K562 (cell line): ENCODE measurements around the gene COPS4.

Experiments used
- KDM1A ChIP-seq, 2 experiments: fragments of 450-650 bp; IDR thresholded peaks; 2 replicates each; pipeline ENCODE4 v1.6.1; 2016; ENCODE audit warnings: mild to moderate bottlenecking in 2 of 2
- ZNF586 ChIP-seq: fragments of 450-650 bp; formaldehyde crosslinking; conservative IDR thresholded peaks from 2 replicates; pipeline ENCODE4 v1.4.0; 2020; ENCODE audit warnings: mild to moderate bottlenecking, moderate library complexity
- TF ChIP-seq, protein P1 (sequence below): fragments of 450-650 bp; IDR thresholded peaks from 2 replicates; pipeline ENCODE4 v1.6.1; 2016; ENCODE audit warnings: antibody characterized with exemption
- TF ChIP-seq, protein P2 (sequence below): sonication (generic); formaldehyde crosslinking; IDR thresholded peaks from 2 replicates; pipeline ENCODE4 v1.8.1; 2022; ENCODE audit warnings: missing genetic modification reagents
- TF ChIP-seq, protein P3 (sequence below): fragments of 200-800 bp; sonication (Bioruptor generic); IDR thresholded peaks from 2 replicates; pipeline ENCODE4 v1.6.1; 2017; ENCODE audit warnings: missing genetic modification characterization, missing compliant biosample characterization

DNA sequence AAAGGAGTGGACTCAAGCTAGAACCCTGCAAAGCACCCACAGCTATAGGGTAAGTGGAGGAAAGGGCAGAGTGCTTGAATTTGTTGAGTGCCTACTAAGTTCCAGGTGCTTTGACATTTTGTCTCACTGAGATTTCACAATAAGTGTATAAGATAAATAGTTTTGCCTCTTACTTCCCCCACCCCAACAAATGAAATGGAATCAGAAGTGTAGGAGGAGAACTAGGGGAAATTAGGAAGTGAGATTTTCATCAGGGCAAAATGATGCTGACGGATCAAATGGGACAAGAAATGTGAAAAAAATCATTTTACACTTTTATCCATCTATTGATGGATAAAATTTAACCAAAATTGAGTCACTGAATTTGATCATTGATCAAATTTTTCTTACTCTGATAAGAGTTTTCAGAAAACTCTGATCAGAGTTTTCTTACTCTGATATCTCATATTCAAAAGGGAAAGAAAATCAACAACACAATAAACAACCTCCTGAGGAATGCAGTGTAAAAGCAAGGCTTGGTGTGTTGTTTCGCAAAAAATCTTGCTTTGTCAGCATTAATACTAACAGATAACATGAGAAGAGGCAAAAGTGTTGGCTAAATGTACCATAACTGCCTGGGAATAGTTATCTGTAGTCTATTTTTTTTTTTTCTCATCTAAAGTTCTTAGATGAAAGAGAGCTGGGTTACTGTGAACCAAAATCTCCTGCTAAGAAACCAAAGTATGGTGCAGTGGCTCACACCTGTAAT, 54.6 kb downstream of the COPS4 start:
- TF ChIP-seq, protein P1, sequence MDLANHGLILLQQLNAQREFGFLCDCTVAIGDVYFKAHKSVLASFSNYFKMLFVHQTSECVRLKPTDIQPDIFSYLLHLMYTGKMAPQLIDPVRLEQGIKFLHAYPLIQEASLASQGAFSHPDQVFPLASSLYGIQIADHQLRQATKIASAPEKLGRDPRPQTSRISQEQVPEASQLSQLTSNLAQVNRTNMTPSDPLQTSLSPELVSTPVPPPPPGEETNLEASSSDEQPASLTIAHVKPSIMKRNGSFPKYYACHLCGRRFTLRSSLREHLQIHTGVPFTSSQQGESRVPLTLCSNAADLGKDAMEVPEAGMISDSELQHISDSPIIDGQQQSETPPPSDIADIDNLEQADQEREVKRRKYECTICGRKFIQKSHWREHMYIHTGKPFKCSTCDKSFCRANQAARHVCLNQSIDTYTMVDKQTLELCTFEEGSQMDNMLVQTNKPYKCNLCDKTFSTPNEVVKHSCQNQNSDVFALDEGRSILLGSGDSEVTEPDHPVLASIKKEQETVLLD, result no peak
- TF ChIP-seq ZNF586 (CRISPR knock-in tag), result no peak
- TF ChIP-seq, protein P2, sequence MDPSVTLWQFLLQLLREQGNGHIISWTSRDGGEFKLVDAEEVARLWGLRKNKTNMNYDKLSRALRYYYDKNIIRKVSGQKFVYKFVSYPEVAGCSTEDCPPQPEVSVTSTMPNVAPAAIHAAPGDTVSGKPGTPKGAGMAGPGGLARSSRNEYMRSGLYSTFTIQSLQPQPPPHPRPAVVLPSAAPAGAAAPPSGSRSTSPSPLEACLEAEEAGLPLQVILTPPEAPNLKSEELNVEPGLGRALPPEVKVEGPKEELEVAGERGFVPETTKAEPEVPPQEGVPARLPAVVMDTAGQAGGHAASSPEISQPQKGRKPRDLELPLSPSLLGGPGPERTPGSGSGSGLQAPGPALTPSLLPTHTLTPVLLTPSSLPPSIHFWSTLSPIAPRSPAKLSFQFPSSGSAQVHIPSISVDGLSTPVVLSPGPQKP (CRISPR knock-in tag), result no peak
- TF ChIP-seq, protein P3, sequence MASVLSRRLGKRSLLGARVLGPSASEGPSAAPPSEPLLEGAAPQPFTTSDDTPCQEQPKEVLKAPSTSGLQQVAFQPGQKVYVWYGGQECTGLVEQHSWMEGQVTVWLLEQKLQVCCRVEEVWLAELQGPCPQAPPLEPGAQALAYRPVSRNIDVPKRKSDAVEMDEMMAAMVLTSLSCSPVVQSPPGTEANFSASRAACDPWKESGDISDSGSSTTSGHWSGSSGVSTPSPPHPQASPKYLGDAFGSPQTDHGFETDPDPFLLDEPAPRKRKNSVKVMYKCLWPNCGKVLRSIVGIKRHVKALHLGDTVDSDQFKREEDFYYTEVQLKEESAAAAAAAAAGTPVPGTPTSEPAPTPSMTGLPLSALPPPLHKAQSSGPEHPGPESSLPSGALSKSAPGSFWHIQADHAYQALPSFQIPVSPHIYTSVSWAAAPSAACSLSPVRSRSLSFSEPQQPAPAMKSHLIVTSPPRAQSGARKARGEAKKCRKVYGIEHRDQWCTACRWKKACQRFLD (CRISPR knock-in tag), result no peak
- no peak for TF ChIP-seq KDM1A (IDR thresholded peaks at IDR 0.05)
